Measurements from ENCODE around the gene NR3C1.

DNA sequence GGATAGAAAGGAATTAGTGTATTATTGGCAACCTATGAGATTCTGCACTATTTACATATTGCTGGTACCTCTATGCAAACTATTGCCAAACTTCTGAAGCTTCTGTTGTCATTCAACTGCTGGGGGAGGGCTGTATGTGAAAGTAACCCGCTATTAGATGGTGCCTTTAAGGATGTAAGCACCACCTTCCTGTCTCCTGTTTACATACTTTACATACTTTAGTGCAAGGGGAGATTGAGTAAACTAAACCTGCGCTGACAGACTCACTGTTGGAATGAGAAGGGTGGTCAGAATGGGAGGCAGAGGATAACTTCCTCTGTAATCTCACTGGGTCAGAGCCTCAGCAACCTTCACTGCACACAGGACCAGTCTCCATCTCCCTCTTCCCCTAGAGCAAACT, 123.8 kb downstream of the NR3C1 start:
- no peak for TF ChIP-seq RAD21 (IDR thresholded peaks at IDR 0.05; ENCODE audit: low read length)
- no peak for TF ChIP-seq RFX5 (IDR thresholded peaks at IDR 0.05; ENCODE audit: low read depth, low read length)
- TF ChIP-seq, protein P1, sequence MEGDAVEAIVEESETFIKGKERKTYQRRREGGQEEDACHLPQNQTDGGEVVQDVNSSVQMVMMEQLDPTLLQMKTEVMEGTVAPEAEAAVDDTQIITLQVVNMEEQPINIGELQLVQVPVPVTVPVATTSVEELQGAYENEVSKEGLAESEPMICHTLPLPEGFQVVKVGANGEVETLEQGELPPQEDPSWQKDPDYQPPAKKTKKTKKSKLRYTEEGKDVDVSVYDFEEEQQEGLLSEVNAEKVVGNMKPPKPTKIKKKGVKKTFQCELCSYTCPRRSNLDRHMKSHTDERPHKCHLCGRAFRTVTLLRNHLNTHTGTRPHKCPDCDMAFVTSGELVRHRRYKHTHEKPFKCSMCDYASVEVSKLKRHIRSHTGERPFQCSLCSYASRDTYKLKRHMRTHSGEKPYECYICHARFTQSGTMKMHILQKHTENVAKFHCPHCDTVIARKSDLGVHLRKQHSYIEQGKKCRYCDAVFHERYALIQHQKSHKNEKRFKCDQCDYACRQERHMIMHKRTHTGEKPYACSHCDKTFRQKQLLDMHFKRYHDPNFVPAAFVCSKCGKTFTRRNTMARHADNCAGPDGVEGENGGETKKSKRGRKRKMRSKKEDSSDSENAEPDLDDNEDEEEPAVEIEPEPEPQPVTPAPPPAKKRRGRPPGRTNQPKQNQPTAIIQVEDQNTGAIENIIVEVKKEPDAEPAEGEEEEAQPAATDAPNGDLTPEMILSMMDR (conservative IDR thresholded peaks at IDR 0.05; ENCODE audit: low read depth, low read length): no peak
- no peak for TF ChIP-seq MXI1 (IDR thresholded peaks at IDR 0.05; ENCODE audit: borderline replicate concordance, low read depth, low read length)
